Measurements from ENCODE around the gene IL1B.

IL1B gene

GRCh38 chr2:112843288-112843687 lies 6.7 kb upstream of the IL1B start:
- H3K27me3 ChIP-seq (ENCODE audit: control insufficient read depth, low read length): 0 out of 2 replicates have a peak, but pooled peaks cover 4% of the 10 kb centered on the region
- no peak overlapping the region for H3K27ac ChIP-seq (ENCODE audit: low read depth, low read length)
- TF ChIP-seq CTCF (IDR thresholded peaks at IDR 0.05; ENCODE audit: low read depth, low read length, poor library complexity, severe bottlenecking) (no peak), EZH2phosphoT487 (IDR thresholded peaks at IDR 0.05; ENCODE audit: borderline replicate concordance, low read length) (no peak)
- no peaks in the 10 kb centered on the region for H3K79me2 ChIP-seq (ENCODE audit: control insufficient read depth, low read length)
- H3F3A ChIP-seq (ENCODE audit: control insufficient read depth, insufficient read depth): no peaks in the 10 kb centered on the region
- no peak overlapping the region for H3K4me2 ChIP-seq (ENCODE audit: low read length)
- no peaks in the 10 kb centered on the region for H3K9me3 ChIP-seq (ENCODE audit: control insufficient read depth, insufficient read depth, low read length)
- H3K4me1 ChIP-seq (ENCODE audit: control insufficient read depth, low read length): peaks cover 10% of the 10 kb centered on the region
- H3K4me3 ChIP-seq (ENCODE audit: low read length): no peak overlapping the region
- no peaks in the 10 kb centered on the region for H3K9me2 ChIP-seq (replicated peaks; ENCODE audit: control insufficient read depth, low read length)
- H3K36me3 ChIP-seq (ENCODE audit: control insufficient read depth, low read length): no peaks in the 10 kb centered on the region
- no peaks in the 10 kb centered on the region for H4K20me1 ChIP-seq (ENCODE audit: control insufficient read depth, insufficient read depth, low read depth, low read length)

- H3K4me1 ChIP-seq (ENCODE audit: control insufficient read depth, low read length): peaks cover 10% of the 10 kb centered on the region
- no peaks in the 10 kb centered on the region for H4K20me1 ChIP-seq (ENCODE audit: control insufficient read depth, insufficient read depth, low read depth, low read length)
- no peak for TF ChIP-seq EZH2phosphoT487 (IDR thresholded peaks at IDR 0.05; ENCODE audit: borderline replicate concordance, low read length)
- no peak for TF ChIP-seq CTCF (IDR thresholded peaks at IDR 0.05; ENCODE audit: low read depth, low read length, poor library complexity, severe bottlenecking)
- H3K4me3 ChIP-seq (ENCODE audit: low read length): no peak overlapping the region
- no peak overlapping the region for H3K27ac ChIP-seq (ENCODE audit: low read depth, low read length)
- H3K36me3 ChIP-seq (ENCODE audit: control insufficient read depth, low read length): no peaks in the 10 kb centered on the region
- no peaks in the 10 kb centered on the region for H3K79me2 ChIP-seq (ENCODE audit: control insufficient read depth, low read length)
- H3K4me2 ChIP-seq (ENCODE audit: low read length): peak overlapping the region; percentile 21; the same call in 1 of the 2 replicates
- no peaks in the 10 kb centered on the region for H3K9me2 ChIP-seq (replicated peaks; ENCODE audit: control insufficient read depth, low read length)
- H3K27me3 ChIP-seq (ENCODE audit: control insufficient read depth, low read length): peaks cover 13% of the 10 kb centered on the region
- no peaks in the 10 kb centered on the region for H3F3A ChIP-seq (ENCODE audit: control insufficient read depth, insufficient read depth)
- H3K9me3 ChIP-seq (ENCODE audit: control insufficient read depth, insufficient read depth, low read length): no peaks in the 10 kb centered on the region
Observed at GRCh38 chr2:112841295-112842044, 4.9 kb upstream of the IL1B start.

GRCh38 chr2:112840068-112840445 lies 3.5 kb upstream of the IL1B start:
- no peaks in the 10 kb centered on the region for H3K79me2 ChIP-seq (ENCODE audit: control insufficient read depth, low read length)
- no peaks in the 10 kb centered on the region for H3K36me3 ChIP-seq (ENCODE audit: control insufficient read depth, low read length)
- peaks cover 23% of the 10 kb centered on the region for H3K27me3 ChIP-seq (ENCODE audit: control insufficient read depth, low read length)
- H4K20me1 ChIP-seq (ENCODE audit: control insufficient read depth, insufficient read depth, low read depth, low read length): no peaks in the 10 kb centered on the region
- H3K9me3 ChIP-seq (ENCODE audit: control insufficient read depth, insufficient read depth, low read length): no peaks in the 10 kb centered on the region
- H3K4me3 ChIP-seq (ENCODE audit: low read length): no peak overlapping the region
- no peaks in the 10 kb centered on the region for H3F3A ChIP-seq (ENCODE audit: control insufficient read depth, insufficient read depth)
- H3K4me2 ChIP-seq (ENCODE audit: low read length): no peak overlapping the region
- H3K9me2 ChIP-seq (replicated peaks; ENCODE audit: control insufficient read depth, low read length): no peaks in the 10 kb centered on the region
- TF ChIP-seq EZH2phosphoT487 (IDR thresholded peaks at IDR 0.05; ENCODE audit: borderline replicate concordance, low read length) (no peak), CTCF (IDR thresholded peaks at IDR 0.05; ENCODE audit: low read depth, low read length, poor library complexity, severe bottlenecking) (no peak)
- H3K27ac ChIP-seq (ENCODE audit: low read depth, low read length): no peak overlapping the region
- peaks cover 10% of the 10 kb centered on the region for H3K4me1 ChIP-seq (ENCODE audit: control insufficient read depth, low read length)

All from DOHH2 (cell line).